GM19351 (cell line): ENCODE results near the gene MTA1.

Experiments used
- ATAC-seq: cut with Tn5 transposase; IDR thresholded peaks from one replicate; pipeline ENCODE4 v1.9.1; 2021; ENCODE audit warnings: mild to moderate bottlenecking, moderate library complexity; ENCODE audit not compliant: unreplicated experiment

The MTA1 gene

GRCh38 chr14:105484069-105484996, 64.7 kb downstream of the MTA1 start:
- no peak for ATAC-seq

GRCh38 chr14:105484997-105485393, 65.4 kb downstream of the MTA1 start:
- no peak for ATAC-seq

GRCh38 chr14:105485739-105486162, 66.1 kb downstream of the MTA1 start:
- ATAC-seq: no peak

GRCh38 chr14:105486163-105486973, 66.7 kb downstream of the MTA1 start, which contains the start of gene CRIP1:
TSS of gene CRIP1 (plus strand) at chr14:105486886. CDS start at chr14:105487260, 374 bp downstream.
- no peak for ATAC-seq

GRCh38 chr14:105486974-105487448, 67.4 kb downstream of the MTA1 start:
- ATAC-seq: no peak

GRCh38 chr14:105487449-105487985, 67.9 kb downstream of the MTA1 start:
- ATAC-seq: no peak

GRCh38 chr14:105487986-105488777, 68.6 kb downstream of the MTA1 start:
- ATAC-seq: no peak

- no peak for ATAC-seq
These were observed 69.3 kb downstream of the MTA1 start for GRCh38 chr14:105488781-105489541.

GRCh38 chr14:105489542-105490266, 70.1 kb downstream of the MTA1 start:
- ATAC-seq: peak; percentile 14

- ATAC-seq: peak; percentile 0
These were observed 70.6 kb downstream of the MTA1 start for GRCh38 chr14:105490267-105490571.

- ATAC-seq: peak; percentile 72
These were observed 71.1 kb downstream of the MTA1 start, which contains the start of gene TEDC1 for GRCh38 chr14:105490572-105491365. TSS of gene TEDC1 (plus strand) at chr14:105491246. CDS start at chr14:105491376, 130 bp downstream.

GRCh38 chr14:105491366-105491973, 71.8 kb downstream of the MTA1 start:
- ATAC-seq: no peak

GRCh38 chr14:105492031-105492970, 72.7 kb downstream of the MTA1 start:
- ATAC-seq: no peak

- no peak for ATAC-seq
These were observed 73.6 kb downstream of the MTA1 start for GRCh38 chr14:105492971-105493871.

- no peak for ATAC-seq
These were observed 74.4 kb downstream of the MTA1 start for GRCh38 chr14:105493921-105494605.
